ENCODE measurements around the gene ANTXRL. TPM values are rescaled to one million over a fixed set of nuclear protein-coding genes. Genes with fewer than 3 reads are reported as not detected.
A peak's percentile ranks its signal among the peaks of the same experiment; 100 is the strongest.

Gene ANTXRL
- polyA plus RNA-seq, 2 of the 4 experiments (the other 2 are of a cell fraction), result 0.13 to 0.26 TPM

GRCh38 chr10:46290101-46290886, 3.5 kb downstream of the ANTXRL start:
- ATAC-seq (no peak), DNase-seq (ENCODE audit: low read depth in 1 of 2, low spot score in 1 of 2) (no peak), FAIRE-seq (no peak)
- CTCF ChIA-PET, result interaction anchor here (0.6 to 1.6 kb wide), 4 partner anchors 15 to 60 kb away, joined by 3 to 4 read pairs (median 4); no protein-coding TSS in a partner anchor
- WGBS (ENCODE audit: missing lambda C conversion rate), result 89% methylated on average over 15 of the region's 15 CpGs
- TF ChIP-seq RFX5 (IDR thresholded peaks at IDR 0.05), result peak; percentile 88
- no peak for TF ChIP-seq EHF (CRISPR knock-in tag; IDR thresholded peaks at IDR 0.05)
- no peak for TF ChIP-seq CEBPB (IDR thresholded peaks at IDR 0.05)
- no peak for TF ChIP-seq ZNF302 (CRISPR knock-in tag; IDR thresholded peaks at IDR 0.05)
- no peak for TF ChIP-seq PBX3 (IDR thresholded peaks at IDR 0.05)
- no peak for TF ChIP-seq ZC3H11A (IDR thresholded peaks at IDR 0.05)
- TF ChIP-seq RARB (CRISPR knock-in tag; IDR thresholded peaks at IDR 0.05), result no peak
- H3K9me3 ChIP-seq, result no peaks in the 10 kb centered on the region
- H3K4me1 ChIP-seq, result peaks cover 40% of the 10 kb centered on the region
- no peak overlapping the region for H3K4me2 ChIP-seq
- POLR2A ChIA-PET, result no interaction called here
- no peak overlapping the region for H3K27ac ChIP-seq
- no peak overlapping the region for H3K4me3 ChIP-seq

GRCh38 chr10:46291817-46292572, 5.2 kb downstream of the ANTXRL start:
- CTCF ChIA-PET, result interaction anchor here (1.5 kb wide), 1 partner anchor 34 kb away, joined by 4 read pairs; no protein-coding TSS in a partner anchor
- H3K4me2 ChIP-seq, result peak overlapping the region; percentile 48

GRCh38 chr10:46292573-46293023, 5.8 kb downstream of the ANTXRL start:
- peaks cover 39% of the 10 kb centered on the region for H3K4me1 ChIP-seq

More at GRCh38 chr10:46291817-46292572, 5.2 kb downstream of the ANTXRL start:
- POLR2A ChIA-PET, result no interaction called here
- H3K4me3 ChIP-seq, result no peak overlapping the region
- ATAC-seq, result no peak
- H3K27ac ChIP-seq, result peak overlapping the region; percentile 42 to 69; a peak in 5 of 6 replicates
- WGBS (ENCODE audit: missing lambda C conversion rate), result 41% methylated on average over 10 of the region's 10 CpGs
- no peak for DNase-seq (ENCODE audit: low read depth in 1 of 2, low spot score in 1 of 2)
- no peaks in the 10 kb centered on the region for H3K9me3 ChIP-seq
- peaks cover 40% of the 10 kb centered on the region for H3K4me1 ChIP-seq
- no peak for FAIRE-seq
- TF ChIP-seq CTCF (IDR thresholded peaks at IDR 0.05), result no peak
- TF ChIP-seq MAFK (IDR thresholded peaks at IDR 0.05; ENCODE audit: partially characterized antibody), result no peak
- TF ChIP-seq ZC3H11A (IDR thresholded peaks at IDR 0.05), result no peak

GRCh38 chr10:46293228-46293627, 6.4 kb downstream of the ANTXRL start:
- WGBS (ENCODE audit: missing lambda C conversion rate), result 74% methylated on average over 8 of the region's 8 CpGs
- Histone ChIP-seq H3K4me3 (no peak overlapping the region), H3K4me2 (no peak overlapping the region), H3K4me1 (peaks cover 33% of the 10 kb centered on the region), H3K9me3 (no peaks in the 10 kb centered on the region), H3K27ac (no peak overlapping the region)
- ATAC-seq, result no peak
- CTCF ChIA-PET, result no interaction called here
- POLR2A ChIA-PET, result no interaction called here
- DNase-seq (ENCODE audit: low read depth in 1 of 2, low spot score in 1 of 2), result no peak
- no peak for FAIRE-seq
- TF ChIP-seq HES2 (IDR thresholded peaks at IDR 0.05) (no peak), RAD21 (conservative IDR thresholded peaks at IDR 0.05 in 1 of 2, IDR thresholded peaks at IDR 0.05 in 1 of 2) (no peak), ZFP36 (IDR thresholded peaks at IDR 0.05; ENCODE audit: borderline replicate concordance, partially characterized antibody) (no peak), HEYL (CRISPR knock-in tag; IDR thresholded peaks at IDR 0.05) (no peak), CHD2 (IDR thresholded peaks at IDR 0.05; ENCODE audit: low read length, partially characterized antibody) (no peak), REST (IDR thresholded peaks at IDR 0.05) (no peak), JUNB (IDR thresholded peaks at IDR 0.05) (no peak), EHMT2 (IDR thresholded peaks at IDR 0.05; ENCODE audit: low read depth) (no peak), ATOH8 (CRISPR knock-in tag; IDR thresholded peaks at IDR 0.05; ENCODE audit: low read depth) (no peak), NFE2L2 (conservative IDR thresholded peaks at IDR 0.05; ENCODE audit: low read length) (no peak)

More at GRCh38 chr10:46292573-46293023, 5.8 kb downstream of the ANTXRL start:
- peak overlapping the region; percentile 42 to 69; a peak in 5 of 6 replicates for H3K27ac ChIP-seq
- ChIA-PET POLR2A (no interaction called here), CTCF (no interaction called here)
- peak overlapping the region; percentile 48 for H3K4me2 ChIP-seq
- 75% methylated on average over 6 of the region's 6 CpGs for WGBS (ENCODE audit: missing lambda C conversion rate)
- no peak for DNase-seq (ENCODE audit: low read depth in 1 of 2, low spot score in 1 of 2)
- no peaks in the 10 kb centered on the region for H3K9me3 ChIP-seq
- FAIRE-seq, result no peak
- peak; percentile 9 for TF ChIP-seq ZFP36 (IDR thresholded peaks at IDR 0.05; ENCODE audit: borderline replicate concordance, partially characterized antibody)
- TF ChIP-seq JUNB (IDR thresholded peaks at IDR 0.05), result no peak
- TF ChIP-seq HOXB5 (CRISPR knock-in tag; IDR thresholded peaks at IDR 0.05), result no peak
- no peak for TF ChIP-seq PHF8 (IDR thresholded peaks at IDR 0.05; ENCODE audit: borderline replicate concordance, low read depth)
- H3K4me3 ChIP-seq, result no peak overlapping the region
- ATAC-seq, result no peak
